ENCODE results near the gene NTRK3.

NTRK3 gene

DNA sequence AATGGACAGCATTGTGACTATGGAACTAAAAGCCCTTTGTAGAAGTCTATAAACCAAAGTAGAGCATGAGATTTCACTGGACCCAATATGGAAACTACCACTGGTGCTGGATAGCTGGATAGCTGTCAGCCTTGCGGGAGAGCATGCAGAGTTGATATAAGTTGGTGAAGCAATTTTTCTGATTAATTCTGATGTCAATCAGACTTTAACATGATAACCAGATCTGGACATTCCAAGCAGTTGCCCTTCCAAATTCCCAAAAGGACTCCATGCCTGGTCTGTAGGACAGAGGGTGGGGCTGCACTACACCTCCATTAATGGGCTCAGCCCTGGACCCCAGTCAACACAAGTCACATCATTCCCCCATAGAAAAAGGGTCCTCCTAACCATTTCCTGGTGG, 437.8 kb downstream of the NTRK3 start:
- no peak for DNase-seq (ENCODE audit: low read depth)

DNA sequence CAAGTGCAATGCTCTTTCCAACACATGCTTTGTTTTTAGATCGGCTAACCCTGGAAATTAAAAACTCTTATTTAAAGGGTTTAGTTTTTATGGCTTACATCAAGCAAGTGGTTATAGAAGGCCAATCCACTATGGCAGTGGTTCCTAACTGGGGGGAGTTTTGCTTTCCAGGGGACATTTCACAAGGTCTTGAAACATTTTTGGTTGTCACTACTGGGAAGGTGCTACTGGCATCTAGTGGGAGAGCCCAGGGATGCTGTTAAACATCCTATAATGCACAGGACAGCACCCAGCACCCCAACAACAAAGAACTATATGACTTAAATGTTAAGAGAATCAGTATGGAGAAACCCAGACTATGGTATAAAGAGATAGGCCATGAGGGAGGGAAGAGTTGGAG, 439.0 kb downstream of the NTRK3 start:
- DNase-seq (ENCODE audit: low read depth): no peak

DNA sequence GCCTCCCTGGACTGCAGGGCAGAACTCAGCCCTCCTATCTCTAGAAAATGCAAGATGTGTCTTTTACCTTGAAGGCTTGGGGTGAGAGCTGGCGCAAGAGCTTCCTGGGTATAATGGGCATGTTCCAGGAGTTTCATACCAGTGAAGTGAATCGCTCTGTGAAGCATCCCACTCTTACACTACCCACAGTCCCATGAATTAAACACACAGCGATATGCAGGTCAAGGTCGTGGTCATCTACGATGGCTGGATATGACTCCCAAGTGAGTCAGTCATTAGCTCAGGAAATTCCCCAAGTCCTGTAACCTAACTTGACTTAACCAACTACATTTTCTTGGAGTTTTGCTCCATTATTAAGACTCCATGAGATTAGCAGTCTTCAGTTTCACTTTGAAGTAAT, 439.7 kb downstream of the NTRK3 start:
- no peak for DNase-seq (ENCODE audit: low read depth)

DNA sequence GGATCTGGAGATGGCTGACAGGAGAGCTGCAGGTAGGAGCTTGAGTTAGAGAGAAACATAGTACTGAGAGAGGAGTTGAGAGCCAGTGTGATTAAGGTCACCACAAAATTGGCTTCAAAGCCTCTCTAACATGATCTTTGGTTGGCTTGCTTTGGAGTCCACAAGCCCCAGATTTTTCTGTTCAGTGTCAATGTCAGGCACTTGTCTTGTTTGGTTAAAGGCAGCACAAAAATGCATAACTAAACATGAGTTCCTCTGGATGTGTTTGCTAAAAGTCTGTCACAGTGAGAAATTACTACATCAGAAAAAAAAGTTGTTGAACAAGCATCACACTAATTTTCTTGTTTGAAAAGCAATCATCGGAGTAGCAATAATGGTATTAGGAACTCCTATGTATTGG, 440.5 kb downstream of the NTRK3 start:
- no peak for DNase-seq (ENCODE audit: low read depth)
